ENCODE results near the gene GIT1.

Gene GIT1

DNA sequence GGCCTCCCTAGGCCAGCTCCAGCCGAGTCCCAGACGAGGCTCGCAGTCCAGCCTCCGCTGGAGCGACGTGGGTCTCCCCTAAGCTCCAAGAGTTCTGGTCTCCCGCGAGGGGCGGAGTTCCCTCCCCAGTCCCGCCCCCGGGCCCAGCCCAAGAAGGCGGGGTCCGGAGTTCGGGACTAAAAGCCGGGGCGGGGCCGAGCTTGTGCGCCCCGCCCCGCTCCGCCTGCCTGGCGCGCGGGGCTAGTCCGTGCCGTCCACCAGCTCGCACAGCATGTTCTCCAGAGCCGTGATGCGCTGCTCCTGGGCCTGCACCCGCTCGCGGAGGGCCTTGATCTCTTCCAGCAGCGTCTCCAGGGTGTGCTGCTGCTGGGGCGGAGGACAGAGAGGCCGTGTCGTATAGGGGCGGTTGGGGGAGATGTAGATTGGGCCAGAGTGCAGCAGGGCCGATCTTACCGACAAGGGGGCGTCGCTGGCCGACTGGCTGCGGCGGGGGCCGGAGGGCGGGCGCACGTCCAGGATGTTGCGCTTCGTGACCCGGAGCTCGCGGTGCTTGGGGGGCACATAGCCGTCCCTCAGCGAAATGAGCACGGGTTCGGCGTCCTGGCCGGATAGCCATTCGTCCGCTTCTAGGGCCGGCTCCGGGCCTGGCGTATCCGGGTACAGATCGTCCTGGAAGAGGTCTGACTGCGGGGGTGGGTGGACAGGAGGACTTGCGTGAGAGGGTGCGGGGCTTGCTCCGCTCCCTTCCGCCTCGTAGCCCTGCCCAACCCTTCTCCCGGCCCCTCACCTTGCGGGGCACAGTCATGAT lies 26.2 kb upstream of the GIT1 start:
- peak; percentile 30 for DNase-seq

DNA sequence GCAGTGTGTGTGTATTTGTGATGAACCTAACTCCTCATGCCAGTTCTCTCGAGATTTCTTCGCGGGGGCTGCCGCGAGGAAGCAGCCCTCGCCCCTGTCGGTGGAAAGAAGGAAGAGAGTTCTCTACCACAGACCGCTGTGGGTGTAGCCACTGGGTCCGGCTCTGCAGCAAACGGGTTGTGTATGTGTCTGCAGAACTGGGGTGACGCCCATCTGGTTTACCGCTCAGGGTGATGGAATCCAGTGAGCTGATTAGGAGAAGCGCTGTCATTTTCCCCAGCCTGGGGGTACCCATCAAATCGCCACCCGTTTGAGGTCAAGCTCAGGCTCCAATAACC lies 25.6 kb upstream of the GIT1 start:
- DNase-seq = no peak

DNA sequence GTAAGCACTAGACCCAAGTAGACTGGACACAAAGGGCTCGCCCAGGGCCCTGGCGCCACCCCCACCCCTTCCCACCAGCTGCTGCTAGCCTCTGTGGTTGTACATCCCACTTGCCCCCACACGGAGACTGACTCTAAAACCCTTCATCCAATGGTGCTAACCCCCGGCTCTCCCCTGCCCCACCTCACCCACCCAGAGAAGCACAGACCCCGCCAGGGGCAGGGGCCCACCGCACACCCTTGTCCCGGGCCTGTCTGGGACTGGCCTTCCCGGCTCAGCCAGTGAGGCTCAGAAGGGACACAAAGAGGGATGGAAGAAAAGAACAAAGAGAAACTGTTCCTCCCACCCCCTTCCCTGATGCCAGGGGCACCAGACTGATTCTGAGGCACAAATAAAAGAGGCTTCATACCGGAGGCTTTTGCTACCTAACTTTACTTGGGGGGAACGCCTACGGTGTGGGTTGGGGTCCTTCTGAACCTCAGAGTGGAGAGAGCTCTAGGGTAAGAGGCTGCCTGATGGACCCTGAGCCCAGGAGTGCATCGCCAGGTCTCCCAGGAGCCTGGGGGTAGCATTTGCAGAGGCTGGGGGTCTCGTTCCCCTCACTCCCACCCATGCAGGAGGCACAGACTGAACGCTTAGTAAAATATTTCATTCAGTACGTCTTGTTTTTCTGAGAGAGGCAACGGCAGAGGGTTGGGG lies 25.1 kb upstream of the GIT1 start:
- DNase-seq = no peak

DNA sequence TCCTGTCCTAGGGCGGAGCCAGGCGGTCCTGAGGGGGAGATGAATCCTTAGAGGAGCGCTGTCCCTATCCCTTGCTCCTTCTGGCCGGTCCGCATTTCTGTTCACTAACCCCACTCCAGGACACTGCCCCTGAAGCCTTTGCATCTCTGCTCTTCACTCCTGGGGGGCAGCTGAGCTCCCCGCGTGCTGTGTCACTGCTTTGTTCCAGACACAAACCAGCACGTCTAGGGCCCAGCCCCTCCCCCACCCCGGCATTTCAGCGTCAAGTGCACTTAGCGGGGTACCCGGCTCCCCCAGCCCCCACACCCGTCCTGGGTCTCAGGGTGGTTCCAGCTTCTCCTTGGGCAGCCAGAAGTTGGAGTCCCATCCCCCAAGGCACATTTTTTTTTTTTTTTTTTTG lies 24.4 kb upstream of the GIT1 start:
- no peak for DNase-seq

- DNase-seq = no peak
These were observed 23.9 kb upstream of the GIT1 start for GRCh38 chr17:29613352-29613837.

GRCh38 chr17:29612404-29613280 lies 23.2 kb upstream of the GIT1 start:
- no peak for DNase-seq

DNA sequence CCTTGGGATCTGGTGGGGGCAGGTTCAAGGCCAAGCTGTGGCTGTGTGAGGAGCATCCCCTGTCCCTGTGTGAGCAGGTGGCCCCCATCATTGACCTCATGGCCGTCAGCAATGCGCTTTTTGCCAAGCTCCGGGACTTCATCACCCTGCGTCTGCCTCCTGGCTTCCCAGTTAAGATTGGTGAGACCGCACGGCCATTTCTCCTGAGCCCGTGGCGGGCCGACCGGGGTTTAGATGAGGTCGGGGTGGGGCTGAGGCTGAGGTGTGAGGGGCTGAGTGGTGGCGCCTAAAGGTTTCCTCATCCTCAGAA lies 22.6 kb upstream of the GIT1 start:
- DNase-seq = no peak

GRCh38 chr17:29611351-29612093 lies 22.1 kb upstream of the GIT1 start:
- no peak for DNase-seq

DNA sequence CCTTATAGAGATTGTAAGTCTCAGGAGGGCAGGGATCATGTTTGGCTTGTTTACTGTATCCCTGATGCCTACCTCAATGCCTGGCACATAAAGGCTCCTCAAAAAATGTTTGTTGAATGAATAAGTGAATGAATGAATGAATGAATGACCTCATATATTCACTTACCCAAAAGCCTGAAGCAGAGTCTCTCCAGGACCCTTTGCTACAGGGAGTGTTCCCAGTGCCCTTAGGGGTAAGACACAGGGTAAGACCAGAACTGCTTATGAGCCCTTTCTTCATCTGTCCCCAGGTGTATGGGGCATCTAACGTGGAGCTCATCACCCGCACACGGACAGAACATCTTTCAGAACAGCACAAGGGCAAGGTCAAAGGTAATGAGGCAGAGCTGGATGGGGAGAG lies 20.9 kb upstream of the GIT1 start:
- no peak for DNase-seq

- DNase-seq = no peak
These were observed 19.5 kb upstream of the GIT1 start for GRCh38 chr17:29608986-29609385.

DNA sequence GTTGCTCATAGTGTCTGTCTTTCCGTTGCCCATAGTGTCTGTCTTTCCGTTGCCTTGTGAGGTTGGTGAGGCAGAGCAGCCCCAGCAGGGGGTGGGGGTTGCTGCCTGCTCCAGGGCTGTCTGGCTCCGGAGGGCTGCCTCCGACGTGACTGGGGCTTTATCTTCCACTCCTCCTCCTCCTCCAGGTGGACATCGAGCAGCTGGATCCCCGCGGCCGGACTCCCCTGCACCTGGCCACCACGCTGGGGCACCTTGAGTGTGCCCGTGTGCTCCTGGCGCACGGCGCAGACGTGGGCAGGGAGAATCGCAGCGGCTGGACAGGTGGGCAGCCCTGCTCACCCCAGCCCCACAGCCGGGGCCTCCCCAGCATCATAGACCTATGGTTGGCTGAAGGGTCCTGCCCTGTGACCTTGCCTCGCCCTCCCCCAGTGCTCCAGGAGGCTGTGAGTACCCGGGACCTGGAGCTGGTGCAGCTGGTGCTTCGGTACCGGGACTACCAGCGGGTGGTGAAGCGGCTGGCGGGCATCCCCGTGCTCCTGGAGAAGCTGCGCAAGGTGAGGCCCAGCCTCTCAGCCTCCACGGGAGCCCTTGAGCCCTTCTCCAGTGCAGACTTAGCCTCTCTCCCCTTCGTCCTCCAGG lies 18.2 kb upstream of the GIT1 start:
- no peak for DNase-seq

DNA sequence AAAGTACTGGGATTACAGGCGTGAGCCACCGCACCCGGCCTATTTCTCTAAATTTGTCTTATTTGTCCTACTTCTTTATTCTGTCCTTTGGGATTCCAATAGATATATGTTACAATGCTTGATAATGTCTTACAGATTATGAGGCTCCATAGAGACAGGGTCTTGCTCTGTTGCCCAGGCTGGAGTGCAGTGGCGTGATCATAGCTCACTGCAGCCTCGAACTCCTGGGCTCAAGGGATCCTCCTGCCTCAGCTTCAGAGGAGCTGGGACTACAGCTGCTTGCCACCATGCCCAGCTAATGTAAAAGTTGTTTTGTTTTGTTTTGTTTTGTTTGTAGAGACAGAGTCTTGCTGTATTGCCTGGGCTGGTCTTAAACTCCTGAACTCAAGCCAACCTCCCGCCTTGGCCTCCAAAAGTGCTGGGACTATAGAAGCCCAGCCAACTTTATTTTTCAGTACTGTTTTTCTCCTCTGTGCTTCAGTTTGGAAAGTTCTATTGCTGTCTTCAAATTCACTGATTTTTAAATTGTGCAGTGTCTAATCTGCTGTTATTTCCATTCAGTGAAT lies 13.7 kb upstream of the GIT1 start:
- no peak for DNase-seq

GRCh38 chr17:29597361-29598172 lies 8.1 kb upstream of the GIT1 start:
- DNase-seq = peak; percentile 37

DNA sequence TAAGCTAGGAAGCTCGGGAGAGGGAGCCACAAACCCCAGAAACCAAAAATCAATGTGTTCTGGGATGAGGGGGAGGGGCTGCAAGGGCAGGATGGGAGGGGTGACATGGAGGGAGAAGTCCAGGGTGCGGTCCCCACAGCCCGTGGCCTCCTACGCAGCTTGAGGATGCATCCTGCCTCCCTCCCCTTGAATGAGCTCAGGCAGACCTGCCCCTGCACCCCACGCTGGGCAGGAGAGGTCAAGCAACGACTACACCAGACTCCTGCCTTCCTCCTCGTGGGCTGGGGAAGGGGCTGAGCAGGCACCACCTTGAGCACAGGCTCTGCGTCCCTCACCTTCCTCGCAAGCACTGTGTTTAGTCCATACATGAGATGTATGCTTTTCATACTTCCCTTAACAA lies 7.4 kb upstream of the GIT1 start:
- DNase-seq = no peak

- DNase-seq = peak; percentile 6
These were observed 6.7 kb upstream of the GIT1 start for GRCh38 chr17:29595943-29596774.

GRCh38 chr17:29595107-29595942 lies 5.9 kb upstream of the GIT1 start:
- DNase-seq = no peak

DNA sequence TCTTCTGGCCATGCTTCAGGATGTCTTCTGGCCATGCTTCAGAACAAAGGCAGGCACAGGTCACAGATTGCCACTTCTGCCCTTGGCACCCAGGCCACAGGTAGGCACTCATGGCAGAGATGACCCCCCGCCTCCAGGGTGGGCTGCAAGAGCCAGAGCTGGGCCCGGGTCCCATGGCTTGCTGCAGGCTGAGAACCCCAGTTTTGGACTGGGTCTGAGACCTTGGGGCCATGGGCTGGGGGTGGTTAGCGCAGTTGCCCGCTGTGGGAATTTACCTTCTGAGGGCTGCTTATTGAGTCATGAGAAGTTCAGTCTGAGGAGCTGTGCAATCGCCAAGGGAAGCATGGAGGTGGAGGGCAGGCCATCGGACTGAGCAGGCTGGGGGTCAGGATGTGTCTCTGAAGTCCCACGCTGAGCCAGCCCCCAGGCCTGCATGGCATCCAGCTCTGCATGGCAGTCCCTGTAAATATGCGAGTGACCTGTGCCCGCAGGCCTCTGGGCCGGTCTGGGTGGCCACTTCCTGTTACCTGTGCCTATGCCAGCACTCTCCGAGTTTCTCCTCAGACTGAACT lies 5.2 kb upstream of the GIT1 start:
- DNase-seq = no peak

- DNase-seq = peak; percentile 47
These were observed 4.4 kb upstream of the GIT1 start for GRCh38 chr17:29593591-29594518.
